ENCODE results near the gene CYP4A22.

CYP4A22 gene

GRCh38 chr1:47160716-47161115, 23.5 kb downstream of the CYP4A22 start:
- no peak for DNase-seq

GRCh38 chr1:47161298-47162040, 24.2 kb downstream of the CYP4A22 start:
- DNase-seq: no peak

GRCh38 chr1:47164552-47164951, 27.3 kb downstream of the CYP4A22 start:
- no peak for DNase-seq

GRCh38 chr1:47172782-47173181, 35.5 kb downstream of the CYP4A22 start:
- DNase-seq: no peak

GRCh38 chr1:47174656-47175020, 37.4 kb downstream of the CYP4A22 start:
- no peak for DNase-seq

GRCh38 chr1:47175227-47175934, 38.1 kb downstream of the CYP4A22 start:
- DNase-seq: peak; percentile 20

GRCh38 chr1:47178020-47178419, 40.8 kb downstream of the CYP4A22 start:
- no peak for DNase-seq

- no peak for DNase-seq
Observed at GRCh38 chr1:47178654-47179016, 41.4 kb downstream of the CYP4A22 start.

- peak; percentile 57 for DNase-seq
Observed at GRCh38 chr1:47179017-47179987, 42.1 kb downstream of the CYP4A22 start.

- DNase-seq: no peak
Observed at GRCh38 chr1:47179988-47180563, 42.8 kb downstream of the CYP4A22 start.

GRCh38 chr1:47180603-47181094, 43.4 kb downstream of the CYP4A22 start:
- no peak for DNase-seq

- DNase-seq: no peak
Observed at GRCh38 chr1:47181095-47181954, 44.1 kb downstream of the CYP4A22 start.

GRCh38 chr1:47181955-47182675, 44.9 kb downstream of the CYP4A22 start:
- DNase-seq: no peak

GRCh38 chr1:47182676-47183235, 45.5 kb downstream of the CYP4A22 start:
- DNase-seq: no peak

GRCh38 chr1:47183308-47184089, 46.3 kb downstream of the CYP4A22 start:
- DNase-seq: no peak

- DNase-seq: no peak
Observed at GRCh38 chr1:47184090-47184821, 47.0 kb downstream of the CYP4A22 start.

- DNase-seq: no peak
Observed at GRCh38 chr1:47184822-47185677, 47.8 kb downstream of the CYP4A22 start.
